ENCODE results near the gene ARL2.
"Not testable (repeated sequence)": the region's sequence is repeated elsewhere in the genome, so short reads cannot be mapped to it uniquely, and the experiment has no call there.

The ARL2 gene

GRCh38 chr11:65021003-65021402 lies 7.0 kb downstream of the ARL2 start:
- no peak for TF ChIP-seq SPI1 (IDR thresholded peaks at IDR 0.05; ENCODE audit: borderline replicate concordance, low read depth)
- no peak for TF ChIP-seq REST (IDR thresholded peaks at IDR 0.05; ENCODE audit: insufficient replicate concordance, low read depth)
- Histone ChIP-seq H3K27ac (replicated peaks) (no peak overlapping the region), H3K27me3 (ENCODE audit: insufficient read depth, poor library complexity, severe bottlenecking) (no peaks in the 10 kb centered on the region), H3K4me3 (replicated peaks; ENCODE audit: insufficient read depth, low read length) (no peak overlapping the region)
- no peak for DNase-seq (ENCODE audit: low read depth in 1 of 2, low spot score in 1 of 2)

- no peak overlapping the region for H3K4me3 ChIP-seq (replicated peaks; ENCODE audit: insufficient read depth, low read length)
Measured at GRCh38 chr11:65021509-65021908, 7.5 kb downstream of the ARL2 start.

GRCh38 chr11:65023502-65023901 lies 9.5 kb downstream of the ARL2 start:
- not testable (repeated sequence) for DNase-seq (ENCODE audit: low read depth in 1 of 2, low spot score in 1 of 2); H3K4me3 ChIP-seq (replicated peaks; ENCODE audit: insufficient read depth, low read length); H3K27me3 ChIP-seq (ENCODE audit: insufficient read depth, poor library complexity, severe bottlenecking); H3K27ac ChIP-seq (replicated peaks)

More at GRCh38 chr11:65021509-65021908, 7.5 kb downstream of the ARL2 start:
- no peaks in the 10 kb centered on the region for H3K27me3 ChIP-seq (ENCODE audit: insufficient read depth, poor library complexity, severe bottlenecking)
- no peak overlapping the region for H3K27ac ChIP-seq (replicated peaks)
- no peak for TF ChIP-seq CTCF (IDR thresholded peaks at IDR 0.05; ENCODE audit: insufficient read depth, low read length)
- TF ChIP-seq GABPA (IDR thresholded peaks at IDR 0.05; ENCODE audit: low read depth): no peak
- no peak for TF ChIP-seq SPI1 (IDR thresholded peaks at IDR 0.05; ENCODE audit: borderline replicate concordance, low read depth)
- TF ChIP-seq REST (IDR thresholded peaks at IDR 0.05; ENCODE audit: insufficient replicate concordance, low read depth): no peak
- no peak for DNase-seq (ENCODE audit: low read depth in 1 of 2, low spot score in 1 of 2)

GRCh38 chr11:65026810-65027209 lies 12.8 kb downstream of the ARL2 start:
- H3K4me3 ChIP-seq (replicated peaks; ENCODE audit: insufficient read depth, low read length): no peak overlapping the region
- H3K27ac ChIP-seq (replicated peaks): peak overlapping the region; percentile 90
- DNase-seq (ENCODE audit: low read depth in 1 of 2, low spot score in 1 of 2): no peak
- no peak for TF ChIP-seq REST (IDR thresholded peaks at IDR 0.05; ENCODE audit: insufficient replicate concordance, low read depth)
- no peak for TF ChIP-seq CTCF (IDR thresholded peaks at IDR 0.05; ENCODE audit: insufficient read depth, low read length)
- TF ChIP-seq GABPA (IDR thresholded peaks at IDR 0.05; ENCODE audit: low read depth): no peak
- TF ChIP-seq SPI1 (IDR thresholded peaks at IDR 0.05; ENCODE audit: borderline replicate concordance, low read depth): no peak
- no peak for TF ChIP-seq POLR2AphosphoS5 (IDR thresholded peaks at IDR 0.05; ENCODE audit: low read depth)
- no peaks in the 10 kb centered on the region for H3K27me3 ChIP-seq (ENCODE audit: insufficient read depth, poor library complexity, severe bottlenecking)

Measured in HL-60 (cell line).